Measurements from ENCODE around the gene TANK. TPM values are rescaled to one million over a fixed set of nuclear protein-coding genes. Genes with fewer than 3 reads are reported as not detected.

The TANK gene
- total and polyA plus RNA-seq, 2 donors (not counting 3 experiments of a cell fraction or from before 2014, with no cell fraction given), result 33.3 to 83.2 TPM

- H3K36me3 ChIP-seq (ENCODE audit: control insufficient read depth in 2 of 2, extremely low read depth in 1 of 2, insufficient read depth in 2 of 2, low read length in 2 of 2), result no peaks in the 10 kb centered on the region
- peaks cover 3% of the 10 kb centered on the region for H3K4me1 ChIP-seq (ENCODE audit: control insufficient read depth, extremely low read depth, insufficient read depth, low read length)
- no peak overlapping the region for H3K27ac ChIP-seq (ENCODE audit: insufficient read depth, low read depth, low read length)
- no peak for DNase-seq (ENCODE audit: low read depth, low spot score)
- no peaks in the 10 kb centered on the region for H3K9me3 ChIP-seq (replicated peaks; ENCODE audit: control insufficient read depth, insufficient read depth, low read length)
- peaks cover 2 to 9% of the 10 kb centered on the region in 2 experiments for H3K27me3 ChIP-seq (ENCODE audit: control insufficient read depth in 2 of 2, insufficient read depth in 2 of 2, low read length in 2 of 2)
- no peak overlapping the region for H3K4me3 ChIP-seq (replicated peaks in 1 of 3; ENCODE audit: insufficient read depth in 1 of 3, low read depth in 1 of 3, low read length in 3 of 3)
- ChIA-PET CTCF (no interaction called here), POLR2A (no interaction called here)
- H3K79me2 ChIP-seq (ENCODE audit: control insufficient read depth, insufficient read depth, low read length), result no peaks in the 10 kb centered on the region
- H3K4me2 ChIP-seq (ENCODE audit: insufficient read depth, low read length), result no peak overlapping the region
- BruUV-seq (replicated peaks), result no TSS peak
- H2AFZ ChIP-seq (ENCODE audit: low read depth, low read length), result no peak overlapping the region
- H3K9me1 ChIP-seq (replicated peaks; ENCODE audit: control insufficient read depth, extremely low read depth, insufficient read depth, low read length), result no peaks in the 10 kb centered on the region
- no peak overlapping the region for H3K9ac ChIP-seq (replicated peaks; ENCODE audit: extremely low read depth, insufficient read depth, low read length)
- dilution Hi-C loops (cut with MboI; ENCODE audit: extremely low pct_ligation_motif_present, low sequenced_read_pairs) (no loop called here), intact Hi-C loops (cut with micrococcal nuclease) (no loop called here)
- no peak for FAIRE-seq
- no peaks in the 10 kb centered on the region for H4K20me1 ChIP-seq (replicated peaks; ENCODE audit: control insufficient read depth, extremely low read depth, insufficient read depth, low read length)
- TF ChIP-seq EZH2 (IDR thresholded peaks at IDR 0.05; ENCODE audit: borderline replicate concordance, low read depth, low read length, severe bottlenecking), result no peak
- no peak for TF ChIP-seq POLR2A (IDR thresholded peaks at IDR 0.05; ENCODE audit: low read depth, low read length)
- TF ChIP-seq, protein P1, sequence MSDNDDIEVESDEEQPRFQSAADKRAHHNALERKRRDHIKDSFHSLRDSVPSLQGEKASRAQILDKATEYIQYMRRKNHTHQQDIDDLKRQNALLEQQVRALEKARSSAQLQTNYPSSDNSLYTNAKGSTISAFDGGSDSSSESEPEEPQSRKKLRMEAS (IDR thresholded peaks at IDR 0.05; ENCODE audit: insufficient read depth, insufficient read length), result no peak
- TF ChIP-seq, protein P2, sequence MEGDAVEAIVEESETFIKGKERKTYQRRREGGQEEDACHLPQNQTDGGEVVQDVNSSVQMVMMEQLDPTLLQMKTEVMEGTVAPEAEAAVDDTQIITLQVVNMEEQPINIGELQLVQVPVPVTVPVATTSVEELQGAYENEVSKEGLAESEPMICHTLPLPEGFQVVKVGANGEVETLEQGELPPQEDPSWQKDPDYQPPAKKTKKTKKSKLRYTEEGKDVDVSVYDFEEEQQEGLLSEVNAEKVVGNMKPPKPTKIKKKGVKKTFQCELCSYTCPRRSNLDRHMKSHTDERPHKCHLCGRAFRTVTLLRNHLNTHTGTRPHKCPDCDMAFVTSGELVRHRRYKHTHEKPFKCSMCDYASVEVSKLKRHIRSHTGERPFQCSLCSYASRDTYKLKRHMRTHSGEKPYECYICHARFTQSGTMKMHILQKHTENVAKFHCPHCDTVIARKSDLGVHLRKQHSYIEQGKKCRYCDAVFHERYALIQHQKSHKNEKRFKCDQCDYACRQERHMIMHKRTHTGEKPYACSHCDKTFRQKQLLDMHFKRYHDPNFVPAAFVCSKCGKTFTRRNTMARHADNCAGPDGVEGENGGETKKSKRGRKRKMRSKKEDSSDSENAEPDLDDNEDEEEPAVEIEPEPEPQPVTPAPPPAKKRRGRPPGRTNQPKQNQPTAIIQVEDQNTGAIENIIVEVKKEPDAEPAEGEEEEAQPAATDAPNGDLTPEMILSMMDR (IDR thresholded peaks at IDR 0.05; ENCODE audit: extremely low read depth in 1 of 2, insufficient read depth in 1 of 2, low read depth in 1 of 2, low read length in 2 of 2), result no peak
Observed at GRCh38 chr2:161245261-161245553, 85.0 kb downstream of the TANK start.

DNA sequence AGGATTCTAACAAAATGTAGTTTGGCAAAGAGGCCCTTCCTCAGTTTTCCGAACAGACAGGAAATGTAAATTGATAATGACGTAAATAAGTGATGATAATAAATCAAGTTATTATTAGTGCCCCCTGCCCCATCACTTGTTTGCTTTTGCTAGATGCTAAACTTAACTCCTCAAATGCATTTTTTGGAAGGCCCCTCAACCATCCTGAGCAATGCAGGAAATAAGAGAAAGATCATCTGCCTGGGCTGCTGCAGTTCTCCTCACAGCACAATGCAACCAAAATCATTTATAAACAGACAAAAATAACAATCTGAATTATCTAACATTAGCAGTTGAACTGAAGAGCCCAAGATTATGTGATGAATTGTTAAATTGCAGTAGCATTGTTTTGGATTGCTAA, 85.4 kb downstream of the TANK start:
- Histone ChIP-seq H3K27me3 (ENCODE audit: control insufficient read depth in 2 of 2, insufficient read depth in 2 of 2, low read length in 2 of 2) (peaks cover 2 to 9% of the 10 kb centered on the region in 2 experiments), H4K20me1 (replicated peaks; ENCODE audit: control insufficient read depth, extremely low read depth, insufficient read depth, low read length) (no peaks in the 10 kb centered on the region), H3K36me3 (ENCODE audit: control insufficient read depth in 2 of 2, extremely low read depth in 1 of 2, insufficient read depth in 2 of 2, low read length in 2 of 2) (no peaks in the 10 kb centered on the region), H3K4me1 (ENCODE audit: control insufficient read depth, extremely low read depth, insufficient read depth, low read length) (peaks cover 3% of the 10 kb centered on the region), H3K79me2 (ENCODE audit: control insufficient read depth, insufficient read depth, low read length) (no peaks in the 10 kb centered on the region), H3K4me3 (replicated peaks in 1 of 3; ENCODE audit: insufficient read depth in 1 of 3, low read depth in 1 of 3, low read length in 3 of 3) (no peak overlapping the region), H2AFZ (ENCODE audit: low read depth, low read length) (no peak overlapping the region), H3K4me2 (ENCODE audit: insufficient read depth, low read length) (no peak overlapping the region), H3K9ac (replicated peaks; ENCODE audit: extremely low read depth, insufficient read depth, low read length) (no peak overlapping the region), H3K27ac (ENCODE audit: insufficient read depth, low read depth, low read length) (no peak overlapping the region), H3K9me3 (replicated peaks; ENCODE audit: control insufficient read depth, insufficient read depth, low read length) (no peaks in the 10 kb centered on the region), H3K9me1 (replicated peaks; ENCODE audit: control insufficient read depth, extremely low read depth, insufficient read depth, low read length) (no peaks in the 10 kb centered on the region)
- FAIRE-seq, result no peak
- DNase-seq (ENCODE audit: low read depth, low spot score), result no peak
- intact Hi-C loops (cut with micrococcal nuclease), result no loop called here
- ChIA-PET CTCF (no interaction called here), POLR2A (interaction anchor here (0.7 kb wide), 1 partner anchor 26 kb away, joined by 3 read pairs; no protein-coding TSS in a partner anchor)
- dilution Hi-C loops (cut with MboI; ENCODE audit: extremely low pct_ligation_motif_present, low sequenced_read_pairs), result no loop called here
- no TSS peak for BruUV-seq (replicated peaks)
- TF ChIP-seq GATA2 (IDR thresholded peaks at IDR 0.05; ENCODE audit: insufficient read depth, insufficient read length, low read depth, low read length) (no peak), EZH2 (IDR thresholded peaks at IDR 0.05; ENCODE audit: borderline replicate concordance, low read depth, low read length, severe bottlenecking) (no peak), MYC (IDR thresholded peaks at IDR 0.05; ENCODE audit: low read depth, low read length) (no peak)
- TF ChIP-seq, protein P1 (IDR thresholded peaks at IDR 0.05; ENCODE audit: insufficient read depth, insufficient read length), result no peak
